Measurements from ENCODE around the gene HERC2.

DNA sequence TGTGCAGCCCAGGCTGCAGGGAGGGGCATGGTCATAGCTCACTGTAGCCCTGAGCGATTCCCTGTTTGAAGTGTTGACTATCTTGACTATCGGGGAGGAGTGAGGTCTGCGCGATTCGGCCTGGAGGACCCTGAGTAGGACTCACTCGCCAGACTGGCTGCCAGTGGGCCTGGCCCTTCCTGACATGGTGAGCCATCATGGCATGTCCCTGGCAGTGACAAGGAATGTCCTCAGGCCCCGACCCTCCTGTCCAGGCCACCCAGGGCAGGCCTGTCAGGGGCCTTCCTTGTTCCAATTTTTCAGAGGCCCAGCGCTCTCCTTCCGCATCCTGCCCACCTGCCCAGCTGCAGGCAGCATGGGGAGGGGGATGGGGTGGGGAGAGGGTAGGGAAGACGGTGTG, 217.7 kb downstream of the HERC2 start:
- TF ChIP-seq POLR2A (IDR thresholded peaks at IDR 0.05; ENCODE audit: low read depth, low read length) = no peak
- no peak for TF ChIP-seq JUN (IDR thresholded peaks at IDR 0.05; ENCODE audit: borderline replicate concordance, insufficient read depth, insufficient read length, low read depth)
- TF ChIP-seq POLR2AphosphoS5 (IDR thresholded peaks at IDR 0.05; ENCODE audit: insufficient read depth, low read depth, low read length) = no peak
- TF ChIP-seq, protein P1, sequence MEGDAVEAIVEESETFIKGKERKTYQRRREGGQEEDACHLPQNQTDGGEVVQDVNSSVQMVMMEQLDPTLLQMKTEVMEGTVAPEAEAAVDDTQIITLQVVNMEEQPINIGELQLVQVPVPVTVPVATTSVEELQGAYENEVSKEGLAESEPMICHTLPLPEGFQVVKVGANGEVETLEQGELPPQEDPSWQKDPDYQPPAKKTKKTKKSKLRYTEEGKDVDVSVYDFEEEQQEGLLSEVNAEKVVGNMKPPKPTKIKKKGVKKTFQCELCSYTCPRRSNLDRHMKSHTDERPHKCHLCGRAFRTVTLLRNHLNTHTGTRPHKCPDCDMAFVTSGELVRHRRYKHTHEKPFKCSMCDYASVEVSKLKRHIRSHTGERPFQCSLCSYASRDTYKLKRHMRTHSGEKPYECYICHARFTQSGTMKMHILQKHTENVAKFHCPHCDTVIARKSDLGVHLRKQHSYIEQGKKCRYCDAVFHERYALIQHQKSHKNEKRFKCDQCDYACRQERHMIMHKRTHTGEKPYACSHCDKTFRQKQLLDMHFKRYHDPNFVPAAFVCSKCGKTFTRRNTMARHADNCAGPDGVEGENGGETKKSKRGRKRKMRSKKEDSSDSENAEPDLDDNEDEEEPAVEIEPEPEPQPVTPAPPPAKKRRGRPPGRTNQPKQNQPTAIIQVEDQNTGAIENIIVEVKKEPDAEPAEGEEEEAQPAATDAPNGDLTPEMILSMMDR (IDR thresholded peaks at IDR 0.05; ENCODE audit: extremely low read depth in 1 of 2, insufficient read depth in 1 of 2, low read depth in 1 of 2, low read length in 2 of 2) = no peak
- TF ChIP-seq, protein P2, sequence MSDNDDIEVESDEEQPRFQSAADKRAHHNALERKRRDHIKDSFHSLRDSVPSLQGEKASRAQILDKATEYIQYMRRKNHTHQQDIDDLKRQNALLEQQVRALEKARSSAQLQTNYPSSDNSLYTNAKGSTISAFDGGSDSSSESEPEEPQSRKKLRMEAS (IDR thresholded peaks at IDR 0.05; ENCODE audit: insufficient read depth, insufficient read length) = no peak
- no peak for TF ChIP-seq EZH2 (IDR thresholded peaks at IDR 0.05; ENCODE audit: borderline replicate concordance, low read depth, low read length, severe bottlenecking)
- no peak for TF ChIP-seq GATA2 (IDR thresholded peaks at IDR 0.05; ENCODE audit: insufficient read depth, insufficient read length, low read depth, low read length)
- no peak for TF ChIP-seq FOS (IDR thresholded peaks at IDR 0.05; ENCODE audit: borderline replicate concordance, insufficient read depth, low read length)
